SU-DHL-6 (cell line): ENCODE data around the gene ABHD13.
"Not testable (repeated sequence)": the region's sequence is repeated elsewhere in the genome, so short reads cannot be mapped to it uniquely, and the experiment has no call there.

Source experiments
- H2AFZ ChIP-seq: fragments of 200-600 bp; sonication (generic); 2 replicates; pipeline ENCODE4 v1.6.1; 2014; ENCODE audit warnings: low read depth, mild to moderate bottlenecking, moderate library complexity, mixed read lengths, antibody characterized with exemption, low read length; ENCODE audit not compliant: severe bottlenecking
- H3F3A ChIP-seq: fragments of 200-600 bp; shearing (Covaris generic); 2 replicates; pipeline ENCODE4 v1.6.0; 2016; ENCODE audit warnings: antibody characterized with exemption, mild to moderate bottlenecking; ENCODE audit not compliant: insufficient read depth
- H3K27ac ChIP-seq: fragments of 200-600 bp; sonication (generic); 2 replicates; pipeline ENCODE4 v1.5.1; 2016; ENCODE audit warnings: low read depth, mild to moderate bottlenecking, low read length, moderate library complexity, mixed read lengths
- H3K27me3 ChIP-seq: fragments of 200-600 bp; sonication (generic), shearing (Covaris generic); 2 replicates; pipeline ENCODE4 v1.6.0; 2014; ENCODE audit warnings: mild to moderate bottlenecking, low read length
- H3K36me3 ChIP-seq: fragments of 200-600 bp; sonication (generic); 2 replicates; pipeline ENCODE4 v1.6.1; 2014; ENCODE audit warnings: mild to moderate bottlenecking, low read length, mixed read lengths
- H3K4me2 ChIP-seq: fragments of 300-600, 200-600 bp; shearing (Covaris generic), sonication (generic); 2 replicates; pipeline ENCODE4 v1.6.0; 2014; ENCODE audit warnings: low read length, low read depth, mild to moderate bottlenecking; ENCODE audit not compliant: poor library complexity, severe bottlenecking
- H3K4me3 ChIP-seq: fragments of 200-600 bp; sonication (generic); 2 replicates; pipeline ENCODE4 v1.5.1; 2014; ENCODE audit warnings: antibody characterized with exemption, low read length, mild to moderate bottlenecking, mixed read lengths; ENCODE audit not compliant: insufficient read depth, poor library complexity, severe bottlenecking
- H3K79me2 ChIP-seq: fragments of 200-600 bp; sonication (generic); 2 replicates; pipeline ENCODE4 v1.6.1; 2014; ENCODE audit warnings: mild to moderate bottlenecking, low read length, moderate library complexity; ENCODE audit not compliant: insufficient read depth
- H3K9ac ChIP-seq: fragments of 200-600 bp; sonication (generic); 2 replicates; pipeline ENCODE4 v1.7.0; 2014; ENCODE audit warnings: mild to moderate bottlenecking, low read length
- H3K9me2 ChIP-seq: fragments of 200-600 bp; sonication (generic); replicated peaks from 2 replicates; pipeline ENCODE4 v1.6.1; 2014; ENCODE audit warnings: low read length; ENCODE audit not compliant: insufficient read depth
- H3K9me3 ChIP-seq: fragments of 200-600 bp; sonication (generic); 2 replicates; pipeline ENCODE4 v1.6.1; 2014; ENCODE audit warnings: low read length, mixed read lengths; ENCODE audit not compliant: insufficient read depth
- H4K20me1 ChIP-seq: fragments of 200-600 bp; sonication (generic); 2 replicates; pipeline ENCODE4 v1.6.1; 2014; ENCODE audit warnings: low read depth, mild to moderate bottlenecking, antibody characterized with exemption, low read length, moderate library complexity, mixed read lengths
- EZH2phosphoT487 ChIP-seq: fragments of 200-600 bp; sonication (generic), shearing (Covaris generic); conservative IDR thresholded peaks from 2 replicates; pipeline ENCODE4 v1.6.1; 2018; ENCODE audit warnings: mild to moderate bottlenecking, antibody characterized with exemption, low read length, moderate library complexity, mixed read lengths
- TF ChIP-seq, protein P1 (sequence below): fragments of 200-600 bp; sonication (generic); IDR thresholded peaks from one replicate; pipeline ENCODE4 v1.5.1; 2017; ENCODE audit warnings: antibody characterized with exemption, mild to moderate bottlenecking, low read length, moderate library complexity; ENCODE audit not compliant: insufficient read depth, poor library complexity, severe bottlenecking

Gene ABHD13

GRCh38 chr13:108266321-108266990 lies 48.3 kb downstream of the ABHD13 start:
- no peaks in the 10 kb centered on the region for H3K9me3 ChIP-seq
- no peak overlapping the region for H3K4me3 ChIP-seq
- no peak overlapping the region for H3K27ac ChIP-seq
- no peaks in the 10 kb centered on the region for H3F3A ChIP-seq
- no peaks in the 10 kb centered on the region for H3K36me3 ChIP-seq
- H3K27me3 ChIP-seq: no peaks in the 10 kb centered on the region
- H3K9ac ChIP-seq: no peak overlapping the region
- H3K79me2 ChIP-seq: no peaks in the 10 kb centered on the region
- no peaks in the 10 kb centered on the region for H3K9me2 ChIP-seq
- TF ChIP-seq, protein P1, sequence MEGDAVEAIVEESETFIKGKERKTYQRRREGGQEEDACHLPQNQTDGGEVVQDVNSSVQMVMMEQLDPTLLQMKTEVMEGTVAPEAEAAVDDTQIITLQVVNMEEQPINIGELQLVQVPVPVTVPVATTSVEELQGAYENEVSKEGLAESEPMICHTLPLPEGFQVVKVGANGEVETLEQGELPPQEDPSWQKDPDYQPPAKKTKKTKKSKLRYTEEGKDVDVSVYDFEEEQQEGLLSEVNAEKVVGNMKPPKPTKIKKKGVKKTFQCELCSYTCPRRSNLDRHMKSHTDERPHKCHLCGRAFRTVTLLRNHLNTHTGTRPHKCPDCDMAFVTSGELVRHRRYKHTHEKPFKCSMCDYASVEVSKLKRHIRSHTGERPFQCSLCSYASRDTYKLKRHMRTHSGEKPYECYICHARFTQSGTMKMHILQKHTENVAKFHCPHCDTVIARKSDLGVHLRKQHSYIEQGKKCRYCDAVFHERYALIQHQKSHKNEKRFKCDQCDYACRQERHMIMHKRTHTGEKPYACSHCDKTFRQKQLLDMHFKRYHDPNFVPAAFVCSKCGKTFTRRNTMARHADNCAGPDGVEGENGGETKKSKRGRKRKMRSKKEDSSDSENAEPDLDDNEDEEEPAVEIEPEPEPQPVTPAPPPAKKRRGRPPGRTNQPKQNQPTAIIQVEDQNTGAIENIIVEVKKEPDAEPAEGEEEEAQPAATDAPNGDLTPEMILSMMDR: no peak
- TF ChIP-seq EZH2phosphoT487: no peak
- H3K4me2 ChIP-seq: no peak overlapping the region
- H4K20me1 ChIP-seq: no peaks in the 10 kb centered on the region
- H2AFZ ChIP-seq: no peak overlapping the region

GRCh38 chr13:108267347-108267746 lies 49.2 kb downstream of the ABHD13 start:
- no peak overlapping the region for H3K4me2 ChIP-seq

GRCh38 chr13:108267855-108268254 lies 49.7 kb downstream of the ABHD13 start:
- not testable (repeated sequence) for H3F3A ChIP-seq, H3K4me2 ChIP-seq, H3K4me3 ChIP-seq, H4K20me1 ChIP-seq, H3K9ac ChIP-seq, H3K27ac ChIP-seq, H3K9me3 ChIP-seq, H3K27me3 ChIP-seq, H2AFZ ChIP-seq, H3K79me2 ChIP-seq, H3K9me2 ChIP-seq, H3K36me3 ChIP-seq

More at GRCh38 chr13:108267347-108267746, 49.2 kb downstream of the ABHD13 start:
- Histone ChIP-seq H3K4me3 (no peak overlapping the region), H3K9me2 (no peaks in the 10 kb centered on the region), H3K27ac (no peak overlapping the region), H3K9me3 (no peaks in the 10 kb centered on the region), H3K36me3 (no peaks in the 10 kb centered on the region), H3F3A (no peaks in the 10 kb centered on the region), H4K20me1 (no peaks in the 10 kb centered on the region), H3K9ac (no peak overlapping the region), H3K79me2 (no peaks in the 10 kb centered on the region), H3K27me3 (no peaks in the 10 kb centered on the region), H2AFZ (no peak overlapping the region)
- TF ChIP-seq, protein P1: no peak
- no peak for TF ChIP-seq EZH2phosphoT487

- H3K9ac ChIP-seq: no peak overlapping the region
- H3K4me3 ChIP-seq: no peak overlapping the region
- H3K4me2 ChIP-seq: no peak overlapping the region
Measured at GRCh38 chr13:108268466-108269112, 50.4 kb downstream of the ABHD13 start.

More at GRCh38 chr13:108268466-108269112, 50.4 kb downstream of the ABHD13 start:
- Histone ChIP-seq H3K9me3 (no peaks in the 10 kb centered on the region), H3F3A (no peaks in the 10 kb centered on the region), H3K27me3 (no peaks in the 10 kb centered on the region), H3K79me2 (no peaks in the 10 kb centered on the region), H3K36me3 (no peaks in the 10 kb centered on the region), H2AFZ (no peak overlapping the region), H4K20me1 (no peaks in the 10 kb centered on the region), H3K9me2 (no peaks in the 10 kb centered on the region), H3K27ac (no peak overlapping the region)
- TF ChIP-seq, protein P1: no peak
- no peak for TF ChIP-seq EZH2phosphoT487
